MM.1S (cell line): ENCODE measurements around the gene LRMDA.
"Not testable (repeated sequence)": the region's sequence is repeated elsewhere in the genome, so short reads cannot be mapped to it uniquely, and the experiment has no call there.

Experiments
- CTCF ChIP-seq: fragments of 300-600 bp; sonication (generic); IDR thresholded peaks from 2 replicates; pipeline ENCODE4 v1.5.1; 2016; ENCODE audit warnings: antibody characterized with exemption, low read length, mixed read lengths
- EZH2phosphoT487 ChIP-seq: fragments of 300-600 bp; sonication (generic); IDR thresholded peaks from 2 replicates; pipeline ENCODE4 v1.6.1; 2018; ENCODE audit warnings: antibody characterized with exemption, low read length

GRCh38 chr10:76584466-76584865 is 1153.0 kb downstream of the LRMDA start:
- TF ChIP-seq CTCF, EZH2phosphoT487: not testable (repeated sequence)
